ENCODE results near the gene FRAS1.

The FRAS1 gene

DNA sequence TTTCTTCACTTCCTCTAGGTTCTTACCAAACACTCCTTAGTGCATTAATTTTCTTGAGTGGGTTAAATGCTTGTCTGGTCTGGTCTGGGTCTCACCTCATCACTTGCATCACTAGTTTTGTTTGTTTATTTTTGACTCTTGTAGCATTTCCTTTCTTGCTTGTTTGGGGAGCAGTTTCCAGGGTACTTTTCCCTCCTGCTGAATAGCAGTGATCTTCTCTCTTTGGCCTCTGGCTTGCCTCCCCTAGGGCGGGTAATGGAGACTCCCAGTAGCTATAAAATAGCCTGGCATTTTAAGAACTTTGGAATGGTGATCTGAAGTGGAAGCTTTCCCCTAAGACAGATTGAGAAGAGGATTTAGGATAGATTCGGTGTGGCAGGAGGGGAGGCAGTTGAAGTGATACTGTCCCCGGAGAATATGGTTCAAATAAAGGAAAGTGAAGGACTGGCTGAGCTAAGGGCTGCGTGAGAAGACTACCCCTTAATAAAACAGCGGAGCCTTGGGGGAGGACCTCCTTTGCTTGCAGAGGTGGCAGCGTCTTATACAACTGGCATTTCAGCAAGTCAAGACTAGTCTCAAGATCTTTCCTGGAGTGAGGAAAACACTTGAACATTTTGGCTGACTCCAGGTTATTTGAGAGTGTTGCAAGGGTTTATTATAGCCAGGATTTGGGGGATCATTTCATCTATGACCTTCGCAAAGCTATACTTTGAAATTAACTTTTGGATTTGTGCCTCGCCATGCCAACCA is 190.6 kb downstream of the FRAS1 start:
- TF ChIP-seq, protein P1, sequence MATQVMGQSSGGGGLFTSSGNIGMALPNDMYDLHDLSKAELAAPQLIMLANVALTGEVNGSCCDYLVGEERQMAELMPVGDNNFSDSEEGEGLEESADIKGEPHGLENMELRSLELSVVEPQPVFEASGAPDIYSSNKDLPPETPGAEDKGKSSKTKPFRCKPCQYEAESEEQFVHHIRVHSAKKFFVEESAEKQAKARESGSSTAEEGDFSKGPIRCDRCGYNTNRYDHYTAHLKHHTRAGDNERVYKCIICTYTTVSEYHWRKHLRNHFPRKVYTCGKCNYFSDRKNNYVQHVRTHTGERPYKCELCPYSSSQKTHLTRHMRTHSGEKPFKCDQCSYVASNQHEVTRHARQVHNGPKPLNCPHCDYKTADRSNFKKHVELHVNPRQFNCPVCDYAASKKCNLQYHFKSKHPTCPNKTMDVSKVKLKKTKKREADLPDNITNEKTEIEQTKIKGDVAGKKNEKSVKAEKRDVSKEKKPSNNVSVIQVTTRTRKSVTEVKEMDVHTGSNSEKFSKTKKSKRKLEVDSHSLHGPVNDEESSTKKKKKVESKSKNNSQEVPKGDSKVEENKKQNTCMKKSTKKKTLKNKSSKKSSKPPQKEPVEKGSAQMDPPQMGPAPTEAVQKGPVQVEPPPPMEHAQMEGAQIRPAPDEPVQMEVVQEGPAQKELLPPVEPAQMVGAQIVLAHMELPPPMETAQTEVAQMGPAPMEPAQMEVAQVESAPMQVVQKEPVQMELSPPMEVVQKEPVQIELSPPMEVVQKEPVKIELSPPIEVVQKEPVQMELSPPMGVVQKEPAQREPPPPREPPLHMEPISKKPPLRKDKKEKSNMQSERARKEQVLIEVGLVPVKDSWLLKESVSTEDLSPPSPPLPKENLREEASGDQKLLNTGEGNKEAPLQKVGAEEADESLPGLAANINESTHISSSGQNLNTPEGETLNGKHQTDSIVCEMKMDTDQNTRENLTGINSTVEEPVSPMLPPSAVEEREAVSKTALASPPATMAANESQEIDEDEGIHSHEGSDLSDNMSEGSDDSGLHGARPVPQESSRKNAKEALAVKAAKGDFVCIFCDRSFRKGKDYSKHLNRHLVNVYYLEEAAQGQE (IDR thresholded peaks at IDR 0.05; ENCODE audit: insufficient read depth in 1 of 2, low read depth in 2 of 2, low read length in 2 of 2): no peak
- TF ChIP-seq TAF1 (IDR thresholded peaks at IDR 0.05; ENCODE audit: borderline replicate concordance, insufficient read depth, low read length) (no peak), POLR2AphosphoS5 (IDR thresholded peaks at IDR 0.05; ENCODE audit: low read depth, low read length) (no peak), SIN3A (IDR thresholded peaks at IDR 0.05; ENCODE audit: borderline replicate concordance, insufficient read depth, low read length) (no peak), FOXP2 (optimal IDR thresholded peaks at IDR 0.05; ENCODE audit: borderline replicate concordance, extremely low read depth, extremely low read length, insufficient read depth) (no peak)

DNA sequence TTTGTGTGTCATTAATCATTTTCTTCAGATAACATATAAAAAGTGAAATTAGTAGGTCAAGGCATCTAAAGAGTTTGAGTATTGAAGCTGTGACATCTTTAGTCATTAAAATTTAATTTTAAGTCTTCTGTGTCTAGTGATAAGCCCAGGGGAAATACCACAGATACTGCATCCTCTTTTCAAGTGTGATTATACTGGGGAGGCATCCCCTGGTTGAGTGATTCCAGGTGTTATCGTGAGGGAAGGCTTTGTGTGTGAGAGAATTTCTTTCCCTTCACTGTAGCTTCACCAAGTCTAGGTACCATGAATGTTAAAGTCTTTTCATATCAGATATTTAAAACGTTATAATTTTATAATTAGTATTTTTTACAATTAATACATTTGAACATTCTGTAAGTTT is 193.4 kb downstream of the FRAS1 start:
- TF ChIP-seq TAF1 (IDR thresholded peaks at IDR 0.05; ENCODE audit: borderline replicate concordance, insufficient read depth, low read length): no peak

DNA sequence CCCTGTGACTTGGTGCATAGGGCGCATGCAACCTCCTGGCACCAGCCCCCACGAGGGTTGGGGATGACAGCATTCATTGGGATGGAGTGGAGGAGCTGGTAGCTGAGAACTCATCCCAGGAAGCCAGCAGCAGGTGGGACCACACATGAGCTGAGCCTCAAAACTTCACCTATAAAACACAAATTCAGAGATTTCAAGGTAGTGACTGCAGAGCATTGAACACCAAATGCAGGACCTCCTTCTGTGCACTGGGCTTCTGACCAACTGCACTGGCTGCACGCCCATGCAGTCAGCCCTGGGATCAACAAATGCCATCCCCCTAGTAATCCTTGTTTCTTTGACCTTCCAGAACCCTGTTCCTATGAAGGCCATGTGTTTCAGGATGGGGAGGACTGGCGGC is 197.8 kb downstream of the FRAS1 start:
- TF ChIP-seq FOXP2 (optimal IDR thresholded peaks at IDR 0.05; ENCODE audit: borderline replicate concordance, extremely low read depth, extremely low read length, insufficient read depth) (no peak), POLR2AphosphoS5 (IDR thresholded peaks at IDR 0.05; ENCODE audit: low read depth, low read length) (no peak)

DNA sequence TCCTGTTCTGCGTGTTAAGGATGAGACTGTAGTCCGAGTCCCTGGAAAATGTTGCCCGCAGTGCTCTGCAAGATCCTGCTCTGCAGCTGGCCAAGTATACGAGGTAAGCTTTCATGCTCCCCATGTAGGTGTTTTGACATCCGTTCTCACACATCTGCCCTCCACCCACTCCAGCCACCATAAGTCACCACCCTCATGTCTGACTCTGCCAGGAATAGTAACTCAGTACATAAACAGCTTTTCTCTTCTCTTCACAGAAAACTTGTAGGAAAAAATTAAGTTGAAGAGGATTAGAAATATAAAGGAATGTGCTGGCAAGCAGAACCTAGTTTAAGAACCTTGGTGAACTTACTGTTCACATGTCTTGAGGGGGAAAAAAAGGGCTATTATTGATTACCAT is 207.9 kb downstream of the FRAS1 start:
- TF ChIP-seq, protein P1 (IDR thresholded peaks at IDR 0.05; ENCODE audit: insufficient read depth in 1 of 2, low read depth in 2 of 2, low read length in 2 of 2): no peak
- TF ChIP-seq TAF1 (IDR thresholded peaks at IDR 0.05; ENCODE audit: borderline replicate concordance, insufficient read depth, low read length) (no peak), SIN3A (IDR thresholded peaks at IDR 0.05; ENCODE audit: borderline replicate concordance, insufficient read depth, low read length) (no peak), POLR2AphosphoS5 (IDR thresholded peaks at IDR 0.05; ENCODE audit: low read depth, low read length) (no peak), FOXP2 (optimal IDR thresholded peaks at IDR 0.05; ENCODE audit: borderline replicate concordance, extremely low read depth, extremely low read length, insufficient read depth) (no peak)

DNA sequence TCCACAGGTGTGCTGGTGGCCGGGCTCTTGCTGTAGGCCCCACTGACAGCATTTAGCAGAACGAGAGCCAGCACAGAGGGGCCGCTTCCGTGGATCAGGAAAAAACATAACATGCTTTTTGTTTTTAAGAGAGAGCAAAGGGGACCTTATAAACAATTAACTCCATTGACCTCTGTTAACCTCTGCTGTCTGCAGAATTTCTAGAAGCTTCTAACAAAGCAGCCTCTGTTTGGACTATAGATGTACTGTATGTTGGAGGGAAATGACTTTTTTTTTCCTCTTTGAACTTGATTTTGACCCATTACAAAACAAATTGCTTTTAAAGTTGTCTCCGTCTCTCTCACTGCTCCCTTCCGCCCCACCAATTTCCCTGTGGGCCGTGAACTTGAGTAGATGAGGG is 210.7 kb downstream of the FRAS1 start:
- TF ChIP-seq, protein P1 (IDR thresholded peaks at IDR 0.05; ENCODE audit: insufficient read depth in 1 of 2, low read depth in 2 of 2, low read length in 2 of 2): no peak
- TF ChIP-seq TAF1 (IDR thresholded peaks at IDR 0.05; ENCODE audit: borderline replicate concordance, insufficient read depth, low read length) (no peak), SIN3A (IDR thresholded peaks at IDR 0.05; ENCODE audit: borderline replicate concordance, insufficient read depth, low read length) (no peak), POLR2AphosphoS5 (IDR thresholded peaks at IDR 0.05; ENCODE audit: low read depth, low read length) (no peak), FOXP2 (optimal IDR thresholded peaks at IDR 0.05; ENCODE audit: borderline replicate concordance, extremely low read depth, extremely low read length, insufficient read depth) (no peak)

DNA sequence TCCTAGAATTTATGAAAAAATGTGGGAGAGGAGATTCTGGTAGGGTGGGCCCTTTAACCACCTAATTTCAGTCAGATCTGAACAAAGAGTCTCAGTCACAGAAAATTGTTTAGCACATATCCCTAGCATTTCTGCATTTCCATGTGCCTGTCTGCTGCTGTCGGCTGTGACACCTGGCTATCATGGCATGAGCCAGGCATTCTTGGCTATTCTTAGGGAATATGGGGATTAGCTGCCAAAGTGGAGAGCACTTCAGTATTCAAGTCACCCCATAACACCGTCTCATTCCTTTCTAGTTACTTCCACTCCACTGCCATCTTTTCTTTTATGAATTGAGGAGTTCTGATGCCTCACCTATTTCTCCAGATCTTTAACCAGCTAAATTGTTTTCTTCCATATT is 211.5 kb downstream of the FRAS1 start:
- TF ChIP-seq POLR2AphosphoS5 (IDR thresholded peaks at IDR 0.05; ENCODE audit: low read depth, low read length) (no peak), TAF1 (IDR thresholded peaks at IDR 0.05; ENCODE audit: borderline replicate concordance, insufficient read depth, low read length) (no peak)
- TF ChIP-seq, protein P1 (IDR thresholded peaks at IDR 0.05; ENCODE audit: insufficient read depth in 1 of 2, low read depth in 2 of 2, low read length in 2 of 2): no peak

Data from PFSK-1 (cell line).